ENCODE results near the gene EGFR. TPM values are rescaled to one million over a fixed set of nuclear protein-coding genes. Genes with fewer than 3 reads are reported as not detected.

The EGFR gene
- total and polyA plus RNA-seq, 9 donors = 13.0 to 54.6 (median 41.7) TPM

GRCh38 chr7:55150709-55151451 is 132.1 kb downstream of the EGFR start:
- Histone ChIP-seq H3K4me1 (ENCODE audit: insufficient read depth) (no peaks in the 10 kb centered on the region), H3K36me3 (no peaks in the 10 kb centered on the region), H3K4me3 (no peak overlapping the region), H3K9me3 (no peaks in the 10 kb centered on the region), H3K27me3 (no peaks in the 10 kb centered on the region), H3K27ac (no peak overlapping the region)
- no peak for TF ChIP-seq EP300 (IDR thresholded peaks at IDR 0.05)
- 90 to 94% (median 91%) methylated on average over 8 of the region's 8 CpGs for WGBS, 3 donors
- intact Hi-C loops (cut with DNase I) = no loop called here
- no peak for DNase-seq

- Histone ChIP-seq H3K4me1 (ENCODE audit: insufficient read depth) (peaks cover 2% of the 10 kb centered on the region), H3K27ac (no peak overlapping the region), H3K9me3 (no peaks in the 10 kb centered on the region), H3K36me3 (no peaks in the 10 kb centered on the region), H3K4me3 (no peak overlapping the region), H3K27me3 (no peaks in the 10 kb centered on the region)
- TF ChIP-seq EP300 (IDR thresholded peaks at IDR 0.05) = no peak
- TF ChIP-seq CTCF (IDR thresholded peaks at IDR 0.05) = no peak
- TF ChIP-seq POLR2A (IDR thresholded peaks at IDR 0.05) = no peak
- intact Hi-C loops (cut with DNase I) = no loop called here
- DNase-seq = no peak
- 93 to 95% (median 94%) methylated on average over 6 of the region's 6 CpGs for WGBS, 3 donors
These were observed 133.7 kb downstream of the EGFR start for GRCh38 chr7:55152516-55152915.

GRCh38 chr7:55154096-55154495 is 135.3 kb downstream of the EGFR start:
- Histone ChIP-seq H3K4me1 (ENCODE audit: insufficient read depth) (peaks cover 6% of the 10 kb centered on the region), H3K27ac (no peak overlapping the region), H3K36me3 (no peaks in the 10 kb centered on the region), H3K9me3 (no peaks in the 10 kb centered on the region), H3K27me3 (no peaks in the 10 kb centered on the region), H3K4me3 (no peak overlapping the region)
- no peak for TF ChIP-seq POLR2A (IDR thresholded peaks at IDR 0.05)
- TF ChIP-seq CTCF (IDR thresholded peaks at IDR 0.05) = no peak
- TF ChIP-seq EP300 (IDR thresholded peaks at IDR 0.05) = no peak
- DNase-seq = no peak
- 91 to 93% (median 93%) methylated on average over 9 to 10 of the region's 10 CpGs for WGBS, 3 donors
- intact Hi-C loops (cut with DNase I) = no loop called here

- no peaks in the 10 kb centered on the region for H3K36me3 ChIP-seq
- TF ChIP-seq POLR2A (IDR thresholded peaks at IDR 0.05) (no peak), EP300 (IDR thresholded peaks at IDR 0.05) (no peak), CTCF (IDR thresholded peaks at IDR 0.05) (no peak)
These were observed 136.7 kb downstream of the EGFR start for GRCh38 chr7:55155351-55156117.

More at GRCh38 chr7:55155351-55156117, 136.7 kb downstream of the EGFR start:
- no peak overlapping the region for H3K4me3 ChIP-seq
- H3K9me3 ChIP-seq = no peaks in the 10 kb centered on the region
- peak overlapping the region in 1 of 2 donors; percentile 89 for H3K27ac ChIP-seq
- H3K4me1 ChIP-seq (ENCODE audit: insufficient read depth) = peaks cover 6% of the 10 kb centered on the region
- H3K27me3 ChIP-seq = no peaks in the 10 kb centered on the region
- 92 to 94% (median 93%) methylated on average over 24 of the region's 24 CpGs for WGBS, 3 donors
- intact Hi-C loops (cut with DNase I) = no loop called here
- no peak for DNase-seq
